ENCODE measurements around the gene OPA3.

OPA3 gene

GRCh38 chr19:45597425-45598111 lies 13.0 kb upstream of the OPA3 start:
- ATAC-seq = no peak

GRCh38 chr19:45595814-45596213 lies 11.2 kb upstream of the OPA3 start:
- no peak for ATAC-seq

- ATAC-seq = no peak
Observed at GRCh38 chr19:45593520-45593919, 8.9 kb upstream of the OPA3 start.

GRCh38 chr19:45592366-45592765 lies 7.8 kb upstream of the OPA3 start:
- ATAC-seq = no peak

GRCh38 chr19:45591638-45592005 lies 7.0 kb upstream of the OPA3 start:
- no peak for ATAC-seq

- ATAC-seq = peak; percentile 47 to 73
Observed at GRCh38 chr19:45591004-45591637, 6.5 kb upstream of the OPA3 start.

- ATAC-seq = no peak
Observed at GRCh38 chr19:45590300-45591003, 5.8 kb upstream of the OPA3 start.

GRCh38 chr19:45589768-45590167 lies 5.2 kb upstream of the OPA3 start:
- ATAC-seq = no peak

GRCh38 chr19:45587873-45588272 lies 3.3 kb upstream of the OPA3 start:
- ATAC-seq = no peak

- no peak for ATAC-seq
Observed at GRCh38 chr19:45585158-45585577, 566 bp upstream of the OPA3 start.

- ATAC-seq = no peak
Observed at GRCh38 chr19:45581576-45581975, 3.0 kb downstream of the OPA3 start.

GRCh38 chr19:45578861-45579260 lies 5.7 kb downstream of the OPA3 start:
- no peak for ATAC-seq

- no peak for ATAC-seq
Observed at GRCh38 chr19:45577111-45577905, 7.3 kb downstream of the OPA3 start.

GRCh38 chr19:45576682-45577081 lies 7.9 kb downstream of the OPA3 start:
- ATAC-seq = no peak

- ATAC-seq = no peak
Observed at GRCh38 chr19:45575216-45575615, 9.4 kb downstream of the OPA3 start.

GRCh38 chr19:45574526-45574925 lies 10.1 kb downstream of the OPA3 start:
- ATAC-seq = no peak

- no peak for ATAC-seq
Observed at GRCh38 chr19:45571457-45572220, 13.0 kb downstream of the OPA3 start.

GRCh38 chr19:45569619-45570421 lies 14.8 kb downstream of the OPA3 start:
- no peak for ATAC-seq

- no peak for ATAC-seq
Observed at GRCh38 chr19:45568732-45569131, 15.9 kb downstream of the OPA3 start.

- no peak for ATAC-seq
Observed at GRCh38 chr19:45567609-45568008, 17.0 kb downstream of the OPA3 start.

GRCh38 chr19:45564131-45564780 lies 20.3 kb downstream of the OPA3 start:
- no peak for ATAC-seq
